ENCODE data around the gene RPL23.

RPL23 gene

GRCh38 chr17:38853292-38854219 is at the start of gene RPL23:
Gene RPL23 (minus strand): TSS chr17:38853721. CDS start chr17:38853710, 11 bp downstream.
- FAIRE-seq (peak; percentile 79), DNase-seq (ENCODE audit: insufficient read length, low spot score) (peak; percentile 95)

GRCh38 chr17:38900978-38901656 is 47.6 kb upstream of the RPL23 start:
- FAIRE-seq (peak; percentile 97), DNase-seq (ENCODE audit: insufficient read length, low spot score) (peak; percentile 91)

- FAIRE-seq (peak; percentile 40), DNase-seq (ENCODE audit: insufficient read length, low spot score) (no peak)
These were observed 45.9 kb upstream of the RPL23 start for GRCh38 chr17:38899421-38899820.

GRCh38 chr17:38898812-38899348 is 45.4 kb upstream of the RPL23 start:
- DNase-seq (ENCODE audit: insufficient read length, low spot score) (no peak), FAIRE-seq (peak; percentile 64)

GRCh38 chr17:38898291-38898679 is 44.8 kb upstream of the RPL23 start:
- FAIRE-seq (peak; percentile 23), DNase-seq (ENCODE audit: insufficient read length, low spot score) (no peak)

- peak; percentile 42 for FAIRE-seq
- DNase-seq (ENCODE audit: insufficient read length, low spot score) = no peak
These were observed 44.3 kb upstream of the RPL23 start for GRCh38 chr17:38897671-38898290.

- DNase-seq (ENCODE audit: insufficient read length, low spot score) (no peak), FAIRE-seq (no peak)
These were observed 43.7 kb upstream of the RPL23 start for GRCh38 chr17:38897176-38897575.

- FAIRE-seq (no peak), DNase-seq (ENCODE audit: insufficient read length, low spot score) (no peak)
These were observed 42.9 kb upstream of the RPL23 start for GRCh38 chr17:38896346-38896954.

GRCh38 chr17:38894276-38894675 is 40.8 kb upstream of the RPL23 start:
- FAIRE-seq (no peak), DNase-seq (ENCODE audit: insufficient read length, low spot score) (no peak)

- no peak for DNase-seq (ENCODE audit: insufficient read length, low spot score)
- peak; percentile 72 for FAIRE-seq
These were observed 40.1 kb upstream of the RPL23 start for GRCh38 chr17:38893607-38894006.

GRCh38 chr17:38893113-38893512 is 39.6 kb upstream of the RPL23 start:
- DNase-seq (ENCODE audit: insufficient read length, low spot score) = no peak
- FAIRE-seq = no peak

- DNase-seq (ENCODE audit: insufficient read length, low spot score) (no peak), FAIRE-seq (peak; percentile 80)
These were observed 39.1 kb upstream of the RPL23 start for GRCh38 chr17:38892620-38893019.

- FAIRE-seq (no peak), DNase-seq (ENCODE audit: insufficient read length, low spot score) (no peak)
These were observed 38.6 kb upstream of the RPL23 start for GRCh38 chr17:38892083-38892482.

- DNase-seq (ENCODE audit: insufficient read length, low spot score) = no peak
- no peak for FAIRE-seq
These were observed 37.9 kb upstream of the RPL23 start for GRCh38 chr17:38891441-38891840.

- DNase-seq (ENCODE audit: insufficient read length, low spot score) = no peak
- FAIRE-seq = peak; percentile 36
These were observed 36.9 kb upstream of the RPL23 start for GRCh38 chr17:38890410-38890746.

- peak; percentile 51 for FAIRE-seq
- no peak for DNase-seq (ENCODE audit: insufficient read length, low spot score)
These were observed 36.4 kb upstream of the RPL23 start for GRCh38 chr17:38889745-38890409.

- DNase-seq (ENCODE audit: insufficient read length, low spot score) (no peak), FAIRE-seq (no peak)
These were observed 35.3 kb upstream of the RPL23 start for GRCh38 chr17:38888842-38889241.

- DNase-seq (ENCODE audit: insufficient read length, low spot score) (no peak), FAIRE-seq (no peak)
These were observed 33.1 kb upstream of the RPL23 start for GRCh38 chr17:38886643-38887010.

- FAIRE-seq (no peak), DNase-seq (ENCODE audit: insufficient read length, low spot score) (no peak)
These were observed 32.5 kb upstream of the RPL23 start for GRCh38 chr17:38885728-38886642.
